C4-2B (cell line): Measurements from ENCODE around the gene SPINK1.

Source experiments
- H3K27ac ChIP-seq: fragments of 450-650 bp; 2 replicates; pipeline ENCODE4 v1.5.1; 2017
- CTCF ChIP-seq: fragments of 450-650 bp; conservative IDR thresholded peaks from 2 replicates; pipeline ENCODE4 v1.5.1; 2017; ENCODE audit warnings: mild to moderate bottlenecking
- ZFX ChIP-seq: fragments of 450-650 bp; IDR thresholded peaks from 2 replicates; pipeline ENCODE4 v1.6.1; 2017

Gene SPINK1

GRCh38 chr5:147849226-147849625 is 17.8 kb upstream of the SPINK1 start:
- no peak for TF ChIP-seq ZFX
- TF ChIP-seq CTCF = no peak
- H3K27ac ChIP-seq = no peak overlapping the region

- TF ChIP-seq CTCF (no peak), ZFX (no peak)
- no peak overlapping the region for H3K27ac ChIP-seq
Observed at GRCh38 chr5:147845618-147846017, 14.1 kb upstream of the SPINK1 start.

- no peak for TF ChIP-seq CTCF
- TF ChIP-seq ZFX = no peak
- H3K27ac ChIP-seq = no peak overlapping the region
Observed at GRCh38 chr5:147844846-147845245, 13.4 kb upstream of the SPINK1 start.

- H3K27ac ChIP-seq = no peak overlapping the region
- no peak for TF ChIP-seq CTCF
- TF ChIP-seq ZFX = no peak
Observed at GRCh38 chr5:147842869-147843268, 11.4 kb upstream of the SPINK1 start.

- no peak overlapping the region for H3K27ac ChIP-seq
- TF ChIP-seq ZFX (no peak), CTCF (no peak)
Observed at GRCh38 chr5:147836439-147836838, 5.0 kb upstream of the SPINK1 start.

- H3K27ac ChIP-seq = no peak overlapping the region
- TF ChIP-seq CTCF (no peak), ZFX (no peak)
Observed at GRCh38 chr5:147835386-147835798, 3.9 kb upstream of the SPINK1 start.

GRCh38 chr5:147832541-147832940 is 1.1 kb upstream of the SPINK1 start:
- H3K27ac ChIP-seq = no peak overlapping the region
- TF ChIP-seq CTCF (no peak), ZFX (no peak)
